Measurements from ENCODE around the gene MRPS22.
"Not testable (repeated sequence)": the region's sequence is repeated elsewhere in the genome, so short reads cannot be mapped to it uniquely, and the experiment has no call there.

DNA sequence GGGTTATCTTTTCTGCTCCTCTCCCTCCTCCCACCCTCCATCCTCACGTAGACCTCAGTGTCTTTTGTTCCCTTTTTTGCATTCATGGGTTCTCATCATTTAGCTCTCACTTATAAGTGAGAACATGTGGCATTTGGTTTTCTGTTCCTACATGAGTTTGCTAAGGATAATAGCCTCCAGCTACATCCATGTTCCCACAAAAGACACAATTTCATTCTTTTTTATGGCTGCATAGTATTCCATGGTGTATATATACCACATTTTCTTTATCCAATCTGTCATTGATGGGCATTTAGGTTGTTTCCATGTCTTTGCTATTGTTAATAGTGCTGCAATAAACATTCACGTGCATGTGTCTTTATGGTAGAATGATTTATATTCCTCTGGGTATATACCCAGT, 57.3 kb downstream of the MRPS22 start:
- TF ChIP-seq POLR2A (IDR thresholded peaks at IDR 0.05): not testable (repeated sequence)
- TF ChIP-seq, protein P1, sequence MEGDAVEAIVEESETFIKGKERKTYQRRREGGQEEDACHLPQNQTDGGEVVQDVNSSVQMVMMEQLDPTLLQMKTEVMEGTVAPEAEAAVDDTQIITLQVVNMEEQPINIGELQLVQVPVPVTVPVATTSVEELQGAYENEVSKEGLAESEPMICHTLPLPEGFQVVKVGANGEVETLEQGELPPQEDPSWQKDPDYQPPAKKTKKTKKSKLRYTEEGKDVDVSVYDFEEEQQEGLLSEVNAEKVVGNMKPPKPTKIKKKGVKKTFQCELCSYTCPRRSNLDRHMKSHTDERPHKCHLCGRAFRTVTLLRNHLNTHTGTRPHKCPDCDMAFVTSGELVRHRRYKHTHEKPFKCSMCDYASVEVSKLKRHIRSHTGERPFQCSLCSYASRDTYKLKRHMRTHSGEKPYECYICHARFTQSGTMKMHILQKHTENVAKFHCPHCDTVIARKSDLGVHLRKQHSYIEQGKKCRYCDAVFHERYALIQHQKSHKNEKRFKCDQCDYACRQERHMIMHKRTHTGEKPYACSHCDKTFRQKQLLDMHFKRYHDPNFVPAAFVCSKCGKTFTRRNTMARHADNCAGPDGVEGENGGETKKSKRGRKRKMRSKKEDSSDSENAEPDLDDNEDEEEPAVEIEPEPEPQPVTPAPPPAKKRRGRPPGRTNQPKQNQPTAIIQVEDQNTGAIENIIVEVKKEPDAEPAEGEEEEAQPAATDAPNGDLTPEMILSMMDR (IDR thresholded peaks at IDR 0.05): not testable (repeated sequence)
